NCI-H1930 (cell line): Measurements from ENCODE around the gene SDK2.

Experiments
- DNase-seq, 2 experiments: peaks; one replicate each; lab custom pipeline; 2025; lab: John Stamatoyannopoulos, UW

The SDK2 gene, protein sequence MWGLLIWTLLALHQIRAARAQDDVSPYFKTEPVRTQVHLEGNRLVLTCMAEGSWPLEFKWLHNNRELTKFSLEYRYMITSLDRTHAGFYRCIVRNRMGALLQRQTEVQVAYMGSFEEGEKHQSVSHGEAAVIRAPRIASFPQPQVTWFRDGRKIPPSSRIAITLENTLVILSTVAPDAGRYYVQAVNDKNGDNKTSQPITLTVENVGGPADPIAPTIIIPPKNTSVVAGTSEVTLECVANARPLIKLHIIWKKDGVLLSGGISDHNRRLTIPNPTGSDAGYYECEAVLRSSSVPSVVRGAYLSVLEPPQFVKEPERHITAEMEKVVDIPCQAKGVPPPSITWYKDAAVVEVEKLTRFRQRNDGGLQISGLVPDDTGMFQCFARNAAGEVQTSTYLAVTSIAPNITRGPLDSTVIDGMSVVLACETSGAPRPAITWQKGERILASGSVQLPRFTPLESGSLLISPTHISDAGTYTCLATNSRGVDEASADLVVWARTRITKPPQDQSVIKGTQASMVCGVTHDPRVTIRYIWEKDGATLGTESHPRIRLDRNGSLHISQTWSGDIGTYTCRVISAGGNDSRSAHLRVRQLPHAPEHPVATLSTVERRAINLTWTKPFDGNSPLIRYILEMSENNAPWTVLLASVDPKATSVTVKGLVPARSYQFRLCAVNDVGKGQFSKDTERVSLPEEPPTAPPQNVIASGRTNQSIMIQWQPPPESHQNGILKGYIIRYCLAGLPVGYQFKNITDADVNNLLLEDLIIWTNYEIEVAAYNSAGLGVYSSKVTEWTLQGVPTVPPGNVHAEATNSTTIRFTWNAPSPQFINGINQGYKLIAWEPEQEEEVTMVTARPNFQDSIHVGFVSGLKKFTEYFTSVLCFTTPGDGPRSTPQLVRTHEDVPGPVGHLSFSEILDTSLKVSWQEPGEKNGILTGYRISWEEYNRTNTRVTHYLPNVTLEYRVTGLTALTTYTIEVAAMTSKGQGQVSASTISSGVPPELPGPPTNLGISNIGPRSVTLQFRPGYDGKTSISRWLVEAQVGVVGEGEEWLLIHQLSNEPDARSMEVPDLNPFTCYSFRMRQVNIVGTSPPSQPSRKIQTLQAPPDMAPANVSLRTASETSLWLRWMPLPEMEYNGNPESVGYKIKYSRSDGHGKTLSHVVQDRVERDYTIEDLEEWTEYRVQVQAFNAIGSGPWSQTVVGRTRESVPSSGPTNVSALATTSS (N-terminal part only)

DNA sequence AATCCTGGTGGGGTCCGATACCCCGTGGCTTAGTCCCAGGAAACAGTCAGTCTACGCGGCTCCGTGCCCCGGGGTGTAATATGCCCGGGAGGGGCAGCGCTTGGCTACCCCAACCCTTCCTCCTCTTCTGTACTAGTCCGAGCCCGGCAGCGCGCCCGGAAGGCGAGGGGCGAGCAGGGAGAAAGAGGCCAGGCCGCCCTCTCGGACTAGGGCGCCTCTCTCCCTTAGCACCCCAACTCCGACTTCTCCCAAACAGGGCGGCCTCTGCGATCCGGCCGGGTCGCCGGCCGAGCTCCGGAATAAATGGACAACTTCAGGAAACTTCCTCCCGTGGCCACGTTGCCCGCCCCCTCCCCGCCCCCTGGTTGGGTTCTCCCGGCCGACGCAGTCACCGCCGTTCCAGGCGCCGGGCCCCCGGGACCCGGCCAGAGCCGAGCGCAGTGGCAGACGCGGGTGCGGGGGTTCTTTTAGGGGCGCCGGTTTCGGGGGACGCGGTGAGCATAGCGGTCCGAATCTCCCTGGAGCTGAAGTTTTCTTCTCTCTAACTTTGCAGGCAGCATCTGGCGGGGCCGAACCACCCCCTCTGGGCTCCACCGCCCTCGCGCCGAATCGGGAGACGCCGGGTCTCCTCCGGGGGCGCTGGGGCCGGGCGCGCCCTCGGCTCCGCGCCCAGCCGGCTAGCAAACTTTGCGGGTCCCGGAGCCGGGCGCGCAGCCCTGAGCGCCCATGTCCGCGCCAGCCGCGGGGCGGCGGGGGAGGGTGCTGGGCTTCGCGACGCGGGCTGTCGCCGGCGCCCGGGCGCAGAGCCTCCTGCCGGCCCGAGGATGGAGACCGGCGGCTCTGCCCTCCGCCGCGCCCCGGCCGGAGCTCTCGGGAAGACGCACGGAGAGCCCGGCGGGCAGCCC, at the start of gene SDK2:
Gene SDK2 (minus strand): TSS at position 301 of the 905 bp plus-strand sequence. CDS start 357 bp downstream, outside the sequence.
- no peak for DNase-seq

DNA sequence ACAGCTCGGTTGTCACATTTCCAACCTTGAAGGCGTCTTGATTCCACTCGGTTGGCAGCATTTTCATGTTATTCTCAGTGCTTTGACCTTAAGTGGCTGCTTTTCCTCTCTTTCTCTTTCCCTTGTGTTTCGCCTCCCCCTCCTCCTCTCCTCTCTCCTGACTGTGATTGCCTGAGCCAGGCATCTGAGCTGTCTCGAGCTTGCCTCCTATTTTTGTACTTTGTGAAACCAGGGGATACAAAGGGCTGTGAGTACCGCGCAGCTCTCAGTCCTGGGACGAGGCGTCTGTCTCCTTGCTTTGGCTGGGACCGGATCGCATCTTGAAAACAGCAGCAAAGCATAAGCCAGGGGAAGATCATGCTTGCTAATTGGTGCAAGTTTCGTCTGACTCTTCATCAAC, 48.8 kb upstream of the SDK2 start:
- no peak for DNase-seq

DNA sequence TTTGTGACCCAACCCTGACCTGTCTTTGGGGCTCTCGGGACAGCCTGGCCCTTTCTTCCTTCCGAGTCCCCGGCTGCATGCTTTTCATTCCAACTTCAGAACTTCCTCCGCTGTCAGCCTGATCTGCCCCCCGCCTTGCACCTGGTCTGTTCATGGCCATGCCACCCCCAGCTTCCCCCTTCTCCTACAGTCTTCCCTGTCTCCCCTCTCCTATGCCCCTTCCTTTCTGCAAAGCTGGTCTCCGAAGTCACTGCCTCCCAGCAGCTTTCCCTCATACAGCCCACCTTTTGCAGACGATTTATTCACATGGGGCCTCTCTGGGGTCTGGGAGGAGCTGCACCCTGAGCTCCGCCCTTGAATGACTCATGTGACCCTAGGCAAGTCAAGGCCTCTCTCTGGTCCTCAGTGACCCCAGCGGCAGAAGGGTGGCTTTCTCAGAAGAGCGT, 47.1 kb upstream of the SDK2 start:
- no peak for DNase-seq

DNA sequence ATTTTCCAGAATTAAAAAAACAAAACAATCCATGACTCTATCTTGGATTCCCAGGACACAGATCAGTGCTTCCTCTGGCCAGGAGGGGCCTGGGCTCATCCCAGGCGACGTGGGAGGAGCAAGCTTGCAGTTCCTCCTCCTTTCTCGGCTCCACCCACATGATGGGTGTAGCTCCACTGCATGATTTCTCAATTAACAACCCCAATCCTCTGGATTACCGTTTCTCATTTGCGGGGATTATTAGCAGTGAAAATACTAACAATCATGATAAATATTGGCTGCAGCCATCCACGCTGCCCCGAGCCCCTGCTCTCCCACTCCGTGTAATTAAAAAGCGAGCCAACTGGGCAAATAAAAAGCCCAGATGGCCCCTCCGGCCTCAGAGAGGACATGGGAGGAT, 46.4 kb upstream of the SDK2 start:
- DNase-seq = no peak

DNA sequence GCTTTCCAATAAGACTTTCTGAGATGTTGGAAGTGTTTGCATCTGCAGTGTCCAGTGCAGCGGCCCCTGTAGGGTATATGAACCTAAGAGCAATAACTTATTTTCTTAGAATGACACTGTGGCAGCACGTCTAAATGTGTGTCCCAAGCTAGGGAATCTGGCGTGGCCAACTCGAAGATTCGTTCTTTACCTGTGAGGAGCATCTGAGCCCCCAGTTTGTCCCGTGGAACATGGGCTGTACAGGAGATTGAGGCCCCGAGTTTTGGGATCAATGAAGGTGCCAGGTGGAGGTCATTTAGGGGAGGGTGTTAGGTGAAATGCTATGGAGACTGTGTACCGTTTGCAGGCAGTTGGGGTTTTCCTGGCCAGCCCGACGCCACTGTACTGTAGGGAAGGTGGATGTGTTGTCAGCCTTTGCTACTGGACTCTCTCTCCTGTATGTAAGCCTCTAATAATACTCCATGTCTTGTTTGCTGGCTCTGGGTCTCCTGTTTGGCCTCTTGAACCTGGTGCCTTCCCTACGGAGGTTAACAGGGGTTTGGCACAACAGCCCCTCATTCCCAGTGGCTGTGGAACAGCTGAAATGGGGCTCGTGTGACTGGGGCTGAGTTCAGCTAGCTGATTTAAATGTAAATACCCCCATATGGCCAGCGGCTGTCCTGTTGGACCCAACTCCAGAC, 45.5 kb upstream of the SDK2 start:
- DNase-seq = no peak

DNA sequence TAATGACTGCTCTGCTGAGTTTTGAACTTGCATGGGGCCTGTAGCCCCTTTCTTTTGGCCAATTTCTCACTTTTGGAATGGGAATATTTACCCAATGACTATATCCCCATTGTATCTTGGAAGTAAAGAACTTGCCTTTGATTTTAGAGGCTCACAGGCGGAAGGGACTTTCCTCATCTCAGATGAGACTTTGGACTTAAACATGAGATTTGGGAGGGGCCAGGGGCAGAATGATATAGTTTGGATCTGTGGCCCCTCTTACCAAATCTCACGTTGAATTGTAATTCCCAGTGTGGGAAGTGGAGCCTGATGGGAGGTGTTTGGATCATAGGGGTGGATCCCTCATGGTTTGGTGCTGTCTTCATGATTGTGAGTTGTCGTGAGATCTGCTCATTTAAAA, 42.7 kb upstream of the SDK2 start:
- DNase-seq = no peak

DNA sequence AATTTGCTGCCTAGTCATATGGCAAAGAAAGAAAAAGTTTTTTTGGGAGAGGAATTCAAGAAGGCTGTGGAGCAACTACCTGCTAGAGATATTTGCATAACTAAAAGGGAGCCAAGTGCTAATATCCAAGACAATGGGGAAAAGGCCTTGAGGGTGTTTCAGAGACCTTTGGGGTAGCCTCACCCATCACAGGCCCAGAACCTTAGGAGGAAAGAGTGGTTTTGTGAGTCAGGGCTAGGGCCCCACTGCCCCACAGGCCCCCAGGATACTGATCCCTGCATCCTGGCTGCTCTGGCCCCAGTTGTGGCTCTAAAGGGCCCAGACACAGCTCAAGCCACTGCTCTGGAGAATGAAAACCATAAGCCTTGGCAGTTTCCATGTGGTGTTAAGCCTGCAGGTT, 41.9 kb upstream of the SDK2 start:
- DNase-seq = no peak

DNA sequence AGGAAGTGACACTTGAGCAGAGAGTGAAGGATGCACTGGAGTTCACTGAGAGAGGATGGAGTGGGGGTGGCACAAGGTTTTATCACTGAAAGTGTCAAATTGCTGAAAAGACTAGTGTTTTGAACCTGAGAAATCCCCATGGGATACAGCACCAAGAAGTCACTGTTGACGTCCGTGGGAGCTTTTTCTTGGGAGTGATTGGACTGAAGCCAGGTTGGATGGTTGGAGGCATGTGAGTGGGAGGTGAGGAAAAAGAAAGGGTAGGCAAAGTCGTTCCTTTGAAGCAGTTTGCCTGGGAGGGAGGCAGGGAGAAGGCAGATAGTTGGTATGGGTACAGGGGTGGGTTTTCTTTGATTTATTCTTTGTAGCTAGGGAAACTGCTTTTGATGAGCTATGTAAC, 39.9 kb upstream of the SDK2 start:
- no peak for DNase-seq

DNA sequence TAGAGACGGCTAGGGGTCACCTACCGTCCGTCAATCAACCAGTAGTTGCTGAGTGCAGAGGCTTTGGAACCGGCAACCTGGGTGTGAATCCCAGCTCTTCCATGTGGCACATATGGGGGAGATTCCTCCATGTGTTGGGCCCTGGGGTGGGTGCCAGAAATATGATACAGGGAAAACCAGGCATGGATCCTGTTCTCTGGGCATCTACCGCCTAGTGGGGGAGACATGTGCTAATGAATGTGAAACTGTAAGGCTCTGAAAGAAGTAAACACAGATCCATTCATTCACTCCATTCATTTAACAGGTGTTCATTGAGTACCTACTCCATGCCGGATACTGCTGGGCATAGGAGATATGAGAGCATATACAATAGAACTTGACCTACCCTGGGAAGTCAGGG, 39.5 kb upstream of the SDK2 start:
- no peak for DNase-seq

DNA sequence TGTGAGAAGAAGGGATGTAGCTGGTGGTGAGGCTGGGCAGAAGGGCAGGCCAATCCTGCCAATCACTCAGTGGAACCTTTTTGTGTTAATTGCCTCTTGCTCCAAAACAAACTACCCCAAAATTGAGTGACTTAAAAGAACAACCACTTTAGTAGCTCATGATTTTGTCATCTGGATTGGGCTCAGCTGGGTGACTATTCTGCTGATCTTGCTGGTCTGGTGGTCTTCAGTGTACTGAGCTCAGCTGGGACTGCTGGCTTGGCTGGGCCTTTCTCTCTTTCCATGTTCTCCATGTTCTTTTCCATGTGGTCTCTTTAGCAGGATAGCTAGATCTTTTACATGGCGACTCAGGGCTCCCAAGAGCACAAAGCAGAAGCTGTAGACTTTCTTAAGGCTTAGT, 37.7 kb upstream of the SDK2 start:
- no peak for DNase-seq

DNA sequence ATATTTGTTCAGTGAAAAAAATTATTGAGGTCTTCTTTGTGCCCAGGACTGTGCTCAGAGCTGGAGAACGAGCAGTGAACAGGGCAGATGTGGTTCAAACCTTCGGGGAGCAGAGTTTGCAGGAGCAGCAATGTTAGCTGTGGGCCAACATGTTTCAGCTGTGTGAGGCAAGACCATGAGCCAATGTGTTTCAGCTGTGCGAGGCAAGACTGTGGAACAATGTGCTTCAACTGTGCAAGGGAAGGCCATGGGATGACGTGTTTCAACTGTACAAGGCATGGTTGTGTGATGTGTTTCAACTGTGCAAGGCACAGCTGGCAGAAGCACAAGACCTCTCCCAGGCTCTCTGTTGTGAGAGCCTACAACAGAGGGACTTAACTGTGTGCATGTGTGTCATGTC, 35.2 kb upstream of the SDK2 start:
- DNase-seq = no peak

DNA sequence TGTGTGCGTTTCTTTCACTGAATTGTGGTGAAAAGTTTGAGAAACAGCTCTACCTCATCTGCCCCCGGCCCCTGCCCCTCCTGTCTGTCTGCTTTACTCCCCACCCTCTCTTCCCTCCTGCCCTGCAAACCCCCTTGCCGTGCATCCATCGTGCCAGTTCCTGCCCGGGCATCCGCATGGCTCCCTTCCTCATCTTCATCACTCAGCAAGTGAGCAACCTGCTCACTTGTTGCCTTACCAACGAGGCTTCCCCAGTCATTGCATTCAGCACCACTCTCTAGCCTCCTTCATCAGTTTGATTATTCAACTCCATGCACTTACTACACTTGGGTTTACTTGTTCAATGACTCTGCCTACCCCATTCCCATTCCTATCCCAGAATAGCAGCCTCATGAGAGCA, 34.8 kb upstream of the SDK2 start:
- DNase-seq = no peak

DNA sequence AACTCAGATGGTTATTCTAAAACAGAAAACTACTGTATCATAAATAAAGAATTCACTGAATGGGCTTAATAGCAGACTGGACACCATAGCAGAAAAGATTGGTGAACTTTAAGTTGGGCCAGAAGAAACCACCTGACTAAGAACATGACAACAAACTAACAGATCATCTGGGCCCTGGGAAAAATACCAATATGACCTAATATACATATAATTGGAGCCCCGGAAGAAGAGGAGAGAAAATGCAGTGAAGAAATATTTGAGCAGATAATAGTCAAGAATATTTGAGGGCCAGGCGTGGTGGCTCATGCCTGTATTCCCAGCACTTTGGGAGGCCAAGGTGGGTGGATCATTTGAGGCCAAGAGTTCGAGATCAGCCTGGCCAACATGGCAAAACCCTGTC, 25.5 kb upstream of the SDK2 start:
- DNase-seq = no peak

DNA sequence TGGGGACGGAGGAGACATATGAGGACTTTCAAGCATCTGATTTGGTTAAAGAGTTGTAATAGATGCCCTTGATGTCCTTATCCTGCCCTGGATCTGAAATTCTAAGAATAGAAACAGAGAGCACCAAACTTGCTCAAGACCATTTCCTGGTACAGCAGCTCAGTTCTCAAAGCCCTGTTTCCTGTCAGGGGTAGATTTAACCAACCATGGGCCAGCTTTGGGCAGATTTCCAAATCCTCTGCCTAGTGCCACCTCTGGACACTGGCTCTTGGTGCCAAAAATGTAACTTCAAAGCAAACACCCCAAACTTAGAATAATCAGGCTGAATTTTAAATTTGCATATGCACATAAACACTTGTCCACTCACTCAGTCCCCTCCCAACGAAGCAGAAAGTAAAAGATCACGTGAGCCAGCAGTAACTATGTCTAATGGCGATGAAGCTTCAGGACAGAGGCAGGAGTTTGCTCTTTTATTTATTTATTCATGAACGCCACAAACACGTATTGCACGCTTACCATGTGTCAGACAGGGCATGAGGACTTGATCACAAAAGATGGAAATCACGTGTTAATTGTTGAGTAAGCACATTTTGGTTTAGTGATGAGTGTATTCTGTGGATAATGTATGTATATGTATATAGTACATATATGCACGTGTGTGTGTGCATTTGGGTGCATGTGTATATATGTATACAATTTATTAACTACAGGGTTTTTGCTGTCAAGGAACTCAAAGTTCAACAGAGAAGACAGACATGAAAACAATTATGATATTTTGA, 23.1 kb upstream of the SDK2 start:
- DNase-seq = no peak

DNA sequence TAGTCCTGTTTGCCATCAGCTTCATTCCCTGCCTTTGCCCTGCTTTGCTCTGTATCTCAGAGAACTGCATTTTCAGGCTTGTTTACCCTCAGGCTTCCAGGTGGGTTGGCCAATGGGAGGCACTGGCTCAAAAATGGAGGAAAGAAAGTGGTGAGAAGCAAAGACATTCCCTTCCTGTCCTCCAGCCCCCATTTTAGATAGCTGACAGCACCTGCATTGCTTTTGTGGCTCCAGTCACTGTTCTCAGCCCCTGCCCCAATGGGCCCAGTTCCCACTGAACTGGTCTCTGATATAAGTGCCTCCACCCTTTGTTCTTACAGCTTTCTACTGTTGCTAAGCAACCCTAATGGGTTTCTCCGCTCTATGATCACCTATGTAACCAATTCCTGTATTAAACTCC, 19.4 kb upstream of the SDK2 start:
- DNase-seq = no peak

DNA sequence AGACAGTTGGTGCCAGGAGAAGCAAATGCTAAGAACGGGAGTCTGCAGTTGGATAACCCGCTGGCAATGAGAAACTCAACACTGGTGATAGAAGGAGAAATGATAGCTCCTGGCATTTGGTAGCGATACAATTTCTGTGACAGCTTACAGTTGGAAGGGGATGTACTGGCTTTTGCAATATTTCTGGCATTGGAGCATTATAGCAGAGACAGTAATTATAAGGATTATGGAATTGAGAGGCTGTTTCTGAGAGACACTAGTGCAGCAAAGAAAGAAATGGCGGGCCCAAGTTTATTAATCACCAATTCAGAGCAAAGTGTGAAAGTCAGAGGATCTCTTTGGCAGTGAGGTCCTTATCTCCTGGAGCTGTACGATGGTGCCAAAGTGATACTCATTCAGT, 16.1 kb upstream of the SDK2 start:
- DNase-seq = no peak

DNA sequence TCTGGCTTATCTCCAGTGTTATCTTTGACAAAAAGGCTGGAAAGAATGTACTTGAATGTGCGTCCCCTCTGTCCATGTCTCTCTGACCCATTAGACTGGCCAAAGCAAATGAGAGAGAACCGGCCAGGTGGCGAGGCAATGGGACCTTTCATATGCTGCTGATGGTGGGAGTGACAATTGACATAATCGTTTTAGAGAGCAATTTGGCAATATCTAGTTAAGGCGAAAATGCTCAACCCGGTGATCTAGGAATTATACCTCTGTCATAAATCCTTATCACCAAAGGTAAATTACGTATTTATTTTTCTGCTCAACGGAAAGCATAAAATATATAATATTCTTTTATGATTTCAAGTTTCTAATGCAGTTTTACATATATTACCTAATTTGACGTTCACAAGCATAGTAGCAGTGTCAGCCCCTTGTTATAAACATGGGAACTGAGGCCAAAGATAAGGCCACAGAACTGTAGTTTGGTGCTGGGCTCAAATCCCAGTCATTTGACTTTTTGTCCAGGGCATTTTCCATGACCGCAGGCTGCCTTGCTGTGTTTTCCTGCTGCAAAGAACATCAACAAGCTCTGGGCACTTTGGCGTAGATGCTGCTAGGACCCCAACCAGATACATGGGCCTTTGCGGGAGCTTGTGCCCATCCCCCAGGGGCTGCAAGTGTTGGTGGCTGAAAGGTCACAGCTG, 14.7 kb upstream of the SDK2 start:
- no peak for DNase-seq

DNA sequence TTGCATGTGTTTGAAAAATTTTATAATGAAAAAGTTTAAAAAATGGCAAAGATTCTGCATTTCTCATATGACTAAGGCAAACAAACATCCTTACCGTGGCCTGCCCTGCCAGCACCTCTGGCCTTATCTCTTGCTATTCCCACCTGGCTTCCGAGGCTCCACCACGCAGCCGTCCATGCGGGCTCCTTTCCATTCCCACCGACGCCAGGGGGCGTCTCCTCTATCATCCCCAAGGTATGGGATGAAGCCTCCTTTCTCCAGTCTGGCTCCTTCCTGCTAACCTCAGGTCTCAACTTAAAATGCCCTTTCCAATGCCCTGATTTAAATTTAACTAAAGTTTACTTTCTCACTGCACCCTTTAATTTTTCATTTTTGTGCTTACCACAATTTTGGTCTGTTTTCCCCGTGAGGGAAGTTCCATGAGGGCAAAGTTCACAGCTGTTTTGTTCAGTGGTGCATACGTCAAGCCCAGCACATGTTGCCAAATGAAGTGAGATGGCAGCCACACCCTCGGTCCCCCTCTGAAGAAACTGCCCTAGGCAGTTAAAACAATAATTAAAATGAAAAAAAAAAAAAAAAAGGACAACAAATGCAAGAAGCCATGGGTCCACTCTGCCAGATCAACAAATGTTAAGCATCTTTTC, 13.3 kb upstream of the SDK2 start:
- DNase-seq = peak; percentile 29 to 64

DNA sequence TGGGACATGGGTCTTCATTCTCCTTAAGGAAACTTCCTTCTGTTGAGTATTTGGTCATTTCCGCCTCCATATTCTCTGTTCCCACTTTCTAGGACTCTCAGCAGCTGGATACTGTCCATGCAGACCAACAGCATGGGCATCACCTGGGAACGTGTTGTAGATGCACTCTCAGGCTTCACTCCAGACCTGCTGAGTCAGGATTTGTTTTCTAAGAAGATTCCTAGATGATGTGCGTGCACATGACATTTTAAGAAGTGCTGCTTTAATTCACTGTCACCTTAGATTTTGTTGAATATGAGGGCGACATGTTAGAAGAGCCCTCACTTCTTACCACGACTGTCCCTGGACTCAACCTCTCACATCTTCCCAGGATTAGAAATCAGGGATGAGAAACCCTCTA, 10.0 kb upstream of the SDK2 start:
- DNase-seq = no peak
